Mesendoderm (in vitro differentiated cells): Measurements from ENCODE around the gene OR52I2.

Experiments used
- DNase-seq: peaks from one replicate; pipeline ENCODE4 v3.0.0; 2013
- H2AK5ac ChIP-seq: 2 replicates; pipeline ENCODE4 v1.6.1; 2013; ENCODE audit warnings: low read length, inconsistent platforms
- H2BK120ac ChIP-seq: 2 replicates; pipeline ENCODE4 v1.6.1; 2013; ENCODE audit warnings: low read depth, mild to moderate bottlenecking, low read length, moderate library complexity, mixed read lengths
- H2BK15ac ChIP-seq: replicated peaks from 2 replicates; pipeline ENCODE4 v1.6.1; 2013; ENCODE audit warnings: low read depth, mild to moderate bottlenecking, moderate library complexity
- H2BK5ac ChIP-seq: 2 replicates; pipeline ENCODE4 v1.6.1; 2013; ENCODE audit warnings: low read length, inconsistent platforms
- H3K18ac ChIP-seq: 2 replicates; pipeline ENCODE4 v1.6.1; 2013; ENCODE audit warnings: mild to moderate bottlenecking, low read length, mixed read lengths
- H3K23ac ChIP-seq: one replicate; pipeline ENCODE4 v1.6.1; 2013; ENCODE audit warnings: low read length
- H3K27ac ChIP-seq: 2 replicates; pipeline ENCODE4 v1.5.1; 2013; ENCODE audit warnings: low read depth, mild to moderate bottlenecking, inconsistent platforms, low read length, moderate library complexity
- H3K27me3 ChIP-seq: 2 replicates; pipeline ENCODE4 v1.6.1; 2013; ENCODE audit warnings: low read length, control low read depth, mild to moderate bottlenecking, inconsistent platforms; ENCODE audit not compliant: insufficient read depth, poor library complexity
- H3K36me3 ChIP-seq: 2 replicates; pipeline ENCODE4 v1.6.1; 2013; ENCODE audit warnings: low read length, inconsistent platforms; ENCODE audit not compliant: control insufficient read depth, insufficient read depth
- H3K4ac ChIP-seq: one replicate; pipeline ENCODE4 v1.6.1; 2013; ENCODE audit warnings: low read depth, mild to moderate bottlenecking, low read length, moderate library complexity
- H3K4me1 ChIP-seq: 2 replicates; pipeline ENCODE4 v1.6.1; 2013; ENCODE audit warnings: low read depth, low read length, inconsistent platforms; ENCODE audit not compliant: control insufficient read depth
- H3K4me2 ChIP-seq: 2 replicates; pipeline ENCODE4 v1.6.1; 2013; ENCODE audit warnings: low read length
- H3K4me3 ChIP-seq: 2 replicates; pipeline ENCODE4 v1.5.1; 2013; ENCODE audit warnings: mild to moderate bottlenecking, low read length
- H3K56ac ChIP-seq: one replicate; pipeline ENCODE4 v1.6.1; 2013; ENCODE audit warnings: low read length
- H3K79me1 ChIP-seq: 2 replicates; pipeline ENCODE4 v1.6.1; 2013; ENCODE audit warnings: low read length, inconsistent platforms
- H3K79me2 ChIP-seq: 2 replicates; pipeline ENCODE4 v1.6.1; 2013; ENCODE audit warnings: mild to moderate bottlenecking, low read length; ENCODE audit not compliant: control insufficient read depth, insufficient read depth
- H3K9ac ChIP-seq: 2 replicates; pipeline ENCODE4 v1.6.1; 2013; ENCODE audit warnings: low read length, inconsistent platforms
- H4K5ac ChIP-seq: one replicate; pipeline ENCODE4 v1.6.1; 2013; ENCODE audit warnings: low read length
- H4K8ac ChIP-seq: one replicate; pipeline ENCODE4 v1.6.1; 2013; ENCODE audit warnings: low read depth, mild to moderate bottlenecking, control low read depth, low read length, moderate library complexity
- WGBS: extraction: QIAGEN DNeasy Blood & Tissue Kit; methylation state at CpG from one replicate; pipeline ENCODE4 v1.1.7; 2013; ENCODE audit warnings: low lambda C conversion rate, missing lambda C conversion rate; ENCODE audit not compliant: insufficient coverage; ENCODE audit errors: extremely low coverage; 5-methylcytosine and 5-hydroxymethylcytosine counted together

Gene OR52I2

DNA sequence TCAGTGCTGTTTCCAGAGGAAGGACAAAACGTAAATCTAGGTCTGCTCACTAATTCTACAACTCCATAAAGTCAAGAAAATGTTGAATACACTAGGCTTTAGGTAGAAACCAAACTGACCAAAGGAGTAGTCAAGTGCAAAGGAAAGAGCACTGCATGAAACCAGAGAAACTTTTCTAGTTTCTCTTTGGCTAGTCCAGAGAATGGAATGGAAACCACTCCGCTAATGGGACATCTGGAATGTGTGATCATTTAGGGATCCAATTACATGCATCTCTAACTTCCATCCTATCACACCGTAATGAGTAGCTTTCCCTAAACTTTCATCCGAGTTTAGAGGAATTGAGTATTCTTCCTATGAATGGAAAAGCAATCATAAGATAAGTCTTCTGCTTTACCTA, 34.1 kb upstream of the OR52I2 start:
- Histone ChIP-seq H2BK15ac (no peak overlapping the region), H4K8ac (no peak overlapping the region), H3K4me3 (no peak overlapping the region), H3K36me3 (no peaks in the 10 kb centered on the region), H4K5ac (no peak overlapping the region), H3K79me1 (no peaks in the 10 kb centered on the region), H3K56ac (no peak overlapping the region), H3K23ac (no peak overlapping the region), H3K27ac (no peak overlapping the region), H3K18ac (no peak overlapping the region), H2AK5ac (no peak overlapping the region), H3K4me1 (no peaks in the 10 kb centered on the region), H2BK5ac (no peak overlapping the region), H3K4me2 (no peak overlapping the region), H3K27me3 (no peaks in the 10 kb centered on the region), H3K9ac (no peak overlapping the region), H3K79me2 (no peaks in the 10 kb centered on the region), H2BK120ac (no peak overlapping the region), H3K4ac (no peak overlapping the region)
- DNase-seq: no peak
- WGBS: no CpG with 5 or more reads among the region's 4 CpGs

DNA sequence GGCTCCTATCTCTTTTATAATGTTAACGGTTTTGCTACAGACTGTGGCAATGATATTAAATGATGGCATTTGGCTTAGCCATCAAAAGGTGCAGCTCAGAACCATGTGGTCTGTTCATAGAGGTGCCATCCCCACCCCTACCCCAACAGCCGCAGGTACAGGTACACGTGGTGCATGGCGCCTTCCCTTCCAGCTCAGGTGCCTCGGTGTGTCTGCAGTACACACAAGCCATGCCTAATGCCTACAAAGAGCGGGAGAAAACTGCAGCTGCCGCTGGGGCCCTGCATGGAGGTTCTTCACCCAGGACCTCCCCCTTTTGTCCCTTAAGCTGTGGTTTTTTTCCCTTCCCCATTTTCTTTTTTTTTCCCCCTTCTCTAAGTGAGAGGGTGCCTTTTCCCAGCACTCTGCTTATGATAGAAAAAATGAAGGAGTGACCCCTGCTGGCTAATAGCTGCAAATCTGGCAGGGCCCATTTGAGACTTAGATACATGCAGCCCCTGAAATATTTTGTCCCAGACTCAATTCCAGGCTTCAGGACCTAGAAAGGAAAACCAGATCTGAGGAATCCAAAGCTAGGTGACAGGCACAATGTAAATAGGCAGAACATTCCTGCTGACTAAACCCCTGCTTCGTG, 30.1 kb upstream of the OR52I2 start:
- no peaks in the 10 kb centered on the region for H3K79me2 ChIP-seq
- no peak overlapping the region for H2BK5ac ChIP-seq
- H3K79me1 ChIP-seq: no peaks in the 10 kb centered on the region

DNA sequence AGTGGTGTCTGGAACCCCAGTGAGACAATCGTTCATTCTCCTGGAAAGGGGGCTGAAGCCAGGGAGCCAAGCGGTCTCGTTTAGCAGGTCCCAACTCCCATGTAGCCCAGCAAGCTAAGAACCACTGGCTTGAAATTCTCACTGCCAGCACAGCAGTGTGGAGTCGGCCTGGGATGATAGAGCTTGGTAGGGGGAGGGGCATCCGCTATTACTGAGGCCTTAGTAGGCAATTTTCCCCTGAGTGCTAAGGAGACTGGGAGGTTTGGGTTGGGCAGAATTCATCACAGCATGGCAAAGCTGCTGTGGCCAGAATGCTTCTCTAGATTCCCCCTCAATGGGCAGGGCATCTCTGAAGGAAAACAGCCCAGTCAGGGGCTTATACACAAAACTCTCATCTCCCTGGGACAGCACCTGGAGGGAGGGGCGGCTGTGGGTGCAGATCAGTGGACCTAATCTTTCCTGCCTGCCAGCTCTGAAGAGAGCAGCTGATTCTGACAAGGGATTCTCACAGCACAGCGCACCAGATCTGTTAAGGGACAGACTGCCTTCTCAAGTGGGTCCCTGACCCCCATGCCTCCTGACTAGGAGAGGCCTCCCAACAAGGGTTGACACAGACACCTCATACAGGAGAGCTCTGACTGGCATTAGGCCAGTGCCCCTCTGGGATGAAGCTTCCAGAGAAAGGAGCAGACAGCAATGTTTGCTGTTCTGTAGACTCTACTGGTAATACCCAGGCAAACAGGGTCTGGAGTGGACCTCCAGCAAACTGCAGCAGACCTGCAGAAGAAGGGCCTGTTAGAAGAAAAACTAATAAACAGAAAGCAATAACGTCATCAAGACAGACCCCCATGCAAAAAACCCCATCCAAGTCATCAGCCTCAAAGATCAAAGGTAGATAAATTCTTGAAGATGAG, 21.8 kb upstream of the OR52I2 start:
- Histone ChIP-seq H3K18ac (no peak overlapping the region), H3K4ac (no peak overlapping the region), H3K27me3 (no peaks in the 10 kb centered on the region), H3K4me1 (peaks cover 2% of the 10 kb centered on the region), H3K4me2 (no peak overlapping the region), H3K36me3 (no peaks in the 10 kb centered on the region), H3K79me2 (no peaks in the 10 kb centered on the region), H4K8ac (no peak overlapping the region), H3K56ac (no peak overlapping the region), H3K27ac (no peak overlapping the region), H2AK5ac (no peak overlapping the region), H2BK120ac (no peak overlapping the region), H3K9ac (no peak overlapping the region), H3K4me3 (no peak overlapping the region), H2BK15ac (no peak overlapping the region), H2BK5ac (no peak overlapping the region), H4K5ac (no peak overlapping the region), H3K23ac (no peak overlapping the region), H3K79me1 (no peaks in the 10 kb centered on the region)
- no CpG with 5 or more reads among the region's 8 CpGs for WGBS
- peak; percentile 22 for DNase-seq

More for the DNA sequence above, 30.1 kb upstream of the OR52I2 start:
- H4K8ac ChIP-seq: no peak overlapping the region
- H3K9ac ChIP-seq: no peak overlapping the region
- peak; percentile 45 for DNase-seq
- no peak overlapping the region for H3K4me3 ChIP-seq
- no peak overlapping the region for H3K56ac ChIP-seq
- H3K4ac ChIP-seq: no peak overlapping the region
- no peak overlapping the region for H3K4me2 ChIP-seq
- H3K27ac ChIP-seq: no peak overlapping the region
- H3K36me3 ChIP-seq: no peaks in the 10 kb centered on the region
- no peak overlapping the region for H3K18ac ChIP-seq
- no peak overlapping the region for H2BK120ac ChIP-seq
- H2BK15ac ChIP-seq: no peak overlapping the region
- H4K5ac ChIP-seq: no peak overlapping the region
- no peak overlapping the region for H2AK5ac ChIP-seq
- no peaks in the 10 kb centered on the region for H3K4me1 ChIP-seq
- no peaks in the 10 kb centered on the region for H3K27me3 ChIP-seq
- no CpG with 5 or more reads among the region's 8 CpGs for WGBS
- H3K23ac ChIP-seq: no peak overlapping the region

DNA sequence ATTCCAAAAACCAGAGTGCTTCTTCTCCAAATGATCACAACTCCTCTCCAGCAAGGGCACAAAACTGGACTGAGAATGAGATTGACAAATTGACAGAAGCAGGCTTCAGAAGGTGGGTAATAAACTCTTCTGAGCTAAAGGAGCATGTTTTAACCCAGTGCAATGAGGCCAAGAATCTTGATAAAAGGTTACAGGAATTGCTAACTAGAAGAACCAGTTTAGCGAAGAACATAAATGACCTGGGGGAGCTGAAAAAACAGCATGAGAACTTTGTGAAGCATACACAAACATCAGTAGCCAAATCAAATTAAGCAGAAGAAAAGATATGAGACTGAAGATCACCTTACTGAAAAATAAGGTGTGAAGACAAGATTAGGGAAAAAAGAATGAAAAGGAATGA, 21.1 kb upstream of the OR52I2 start:
- Histone ChIP-seq H3K56ac (no peak overlapping the region), H3K36me3 (no peaks in the 10 kb centered on the region), H2AK5ac (no peak overlapping the region), H3K23ac (no peak overlapping the region), H3K27me3 (no peaks in the 10 kb centered on the region), H3K9ac (no peak overlapping the region), H3K4me3 (no peak overlapping the region), H2BK5ac (no peak overlapping the region), H3K79me2 (no peaks in the 10 kb centered on the region), H2BK120ac (no peak overlapping the region), H2BK15ac (no peak overlapping the region), H3K27ac (no peak overlapping the region), H4K8ac (no peak overlapping the region), H4K5ac (no peak overlapping the region), H3K4me2 (no peak overlapping the region), H3K4me1 (peaks cover 2% of the 10 kb centered on the region), H3K4ac (no peak overlapping the region), H3K18ac (no peak overlapping the region), H3K79me1 (no peaks in the 10 kb centered on the region)
- no CpG with 5 or more reads among the region's 1 CpG for WGBS
- peak; percentile 17 for DNase-seq

DNA sequence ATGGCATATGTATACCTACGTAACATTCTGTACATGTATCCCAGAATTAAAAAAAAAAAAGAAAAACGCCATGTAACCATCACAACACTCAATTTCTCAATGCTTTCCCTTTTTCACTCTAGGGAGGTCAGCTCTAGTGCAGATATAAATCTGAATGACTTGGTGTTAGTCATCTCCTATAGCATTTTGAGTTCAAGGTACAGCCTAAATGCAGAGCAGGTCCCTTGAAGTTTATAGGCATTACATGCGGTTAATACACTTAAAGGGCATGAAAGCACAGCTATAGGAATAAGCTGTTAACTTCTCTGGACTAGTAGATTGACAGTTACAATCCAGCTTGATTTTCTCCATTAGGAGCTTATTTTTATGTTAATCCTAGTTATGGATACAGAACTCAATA, 16.2 kb upstream of the OR52I2 start:
- H3K9ac ChIP-seq: no peak overlapping the region
- no peak overlapping the region for H2BK5ac ChIP-seq
- H4K8ac ChIP-seq: no peak overlapping the region
- H3K56ac ChIP-seq: no peak overlapping the region
- H3K4me3 ChIP-seq: no peak overlapping the region
- H2BK120ac ChIP-seq: no peak overlapping the region
- H3K18ac ChIP-seq: no peak overlapping the region
- H3K4me2 ChIP-seq: no peak overlapping the region
- H3K27me3 ChIP-seq: no peaks in the 10 kb centered on the region
- DNase-seq: no peak
- H4K5ac ChIP-seq: no peak overlapping the region
- H3K79me1 ChIP-seq: no peaks in the 10 kb centered on the region
- no peak overlapping the region for H2BK15ac ChIP-seq
- no peaks in the 10 kb centered on the region for H3K79me2 ChIP-seq
- H3K4ac ChIP-seq: no peak overlapping the region
- H3K23ac ChIP-seq: no peak overlapping the region
- WGBS: no CpG with 5 or more reads among the region's 3 CpGs
- H3K36me3 ChIP-seq: no peaks in the 10 kb centered on the region
- H2AK5ac ChIP-seq: no peak overlapping the region
- no peak overlapping the region for H3K27ac ChIP-seq
- H3K4me1 ChIP-seq: peaks cover 1% of the 10 kb centered on the region
